ENCODE measurements around the gene CES5A. TPM values are rescaled to one million over a fixed set of nuclear protein-coding genes. Genes with fewer than 3 reads are reported as not detected.
"Not testable (repeated sequence)": the region's sequence is repeated elsewhere in the genome, so short reads cannot be mapped to it uniquely, and the experiment has no call there.

CES5A gene
- total RNA-seq, 1 experiment from 2014 or later = not detected

DNA sequence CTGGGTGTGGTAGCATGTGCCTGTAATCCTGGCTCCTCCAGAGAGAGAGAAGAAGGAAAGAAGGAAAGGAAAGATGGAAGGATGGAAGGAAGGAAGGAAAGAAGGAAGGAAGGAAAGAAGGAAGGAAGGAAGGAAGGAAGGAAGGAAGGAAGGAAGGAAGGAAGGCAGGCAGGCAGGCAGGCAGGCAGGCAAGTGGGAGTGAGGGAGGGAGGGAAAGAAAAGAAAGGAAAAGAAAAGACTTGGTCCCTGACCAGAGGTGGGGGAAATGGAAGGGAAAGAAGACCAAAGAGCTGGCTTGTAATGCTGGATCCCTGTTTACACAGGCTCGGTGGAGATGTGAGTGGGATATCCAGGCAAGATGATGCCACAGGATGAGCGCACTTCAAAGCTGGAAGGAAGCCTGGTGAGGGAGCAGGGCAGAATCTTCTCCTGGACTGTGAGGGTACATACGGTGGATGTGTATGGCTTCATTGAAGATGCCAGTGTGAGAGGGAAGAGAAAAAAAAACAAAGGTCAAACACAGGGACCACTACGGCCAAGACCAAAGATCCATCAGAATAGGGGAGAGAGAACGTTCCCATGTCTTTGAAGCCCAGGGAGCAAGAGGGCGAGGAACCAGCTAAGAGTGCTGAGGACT is 44.4 kb downstream of the CES5A start:
- no peak for DNase-seq (ENCODE audit: low spot score)

DNA sequence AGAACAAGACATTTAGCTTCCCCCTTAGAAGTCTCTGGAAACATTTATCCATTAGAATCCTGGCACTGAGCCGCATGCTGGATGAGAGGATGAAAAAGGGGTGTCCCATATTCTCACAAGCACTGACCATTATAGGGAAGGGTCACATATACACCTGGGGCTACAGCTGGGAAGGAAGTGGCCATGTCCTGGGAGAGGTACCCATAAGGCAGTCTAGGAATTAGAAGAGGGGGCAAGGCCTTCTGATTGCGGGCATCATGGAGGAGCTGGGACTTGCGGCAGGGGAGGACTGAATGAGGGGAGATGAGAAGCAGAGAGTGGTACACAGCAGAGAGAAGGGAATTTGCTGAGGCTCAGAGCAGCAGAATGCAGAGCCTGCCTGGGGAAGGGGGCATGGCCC is 45.9 kb downstream of the CES5A start:
- not testable (repeated sequence) for DNase-seq (ENCODE audit: low spot score)

DNA sequence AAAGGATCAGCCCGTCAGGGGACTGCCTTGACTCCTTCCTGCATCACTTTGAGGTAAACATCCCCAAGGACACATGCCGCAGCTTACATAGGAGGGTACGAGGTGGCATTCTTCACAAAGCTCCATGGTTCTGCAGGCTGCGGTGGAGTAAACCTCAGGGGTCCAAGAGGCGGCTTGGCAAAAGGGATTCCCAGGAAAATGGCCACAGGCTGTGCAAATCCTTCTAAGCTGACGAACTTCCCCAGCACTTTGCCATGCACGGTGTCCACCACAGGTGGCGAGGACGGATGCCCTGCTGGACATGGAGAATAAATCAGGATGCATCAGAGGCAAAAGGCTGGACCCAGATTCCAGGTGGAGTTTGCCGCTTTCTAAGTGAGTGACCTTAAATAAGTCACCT is 46.5 kb downstream of the CES5A start:
- DNase-seq (ENCODE audit: low spot score) = no peak

DNA sequence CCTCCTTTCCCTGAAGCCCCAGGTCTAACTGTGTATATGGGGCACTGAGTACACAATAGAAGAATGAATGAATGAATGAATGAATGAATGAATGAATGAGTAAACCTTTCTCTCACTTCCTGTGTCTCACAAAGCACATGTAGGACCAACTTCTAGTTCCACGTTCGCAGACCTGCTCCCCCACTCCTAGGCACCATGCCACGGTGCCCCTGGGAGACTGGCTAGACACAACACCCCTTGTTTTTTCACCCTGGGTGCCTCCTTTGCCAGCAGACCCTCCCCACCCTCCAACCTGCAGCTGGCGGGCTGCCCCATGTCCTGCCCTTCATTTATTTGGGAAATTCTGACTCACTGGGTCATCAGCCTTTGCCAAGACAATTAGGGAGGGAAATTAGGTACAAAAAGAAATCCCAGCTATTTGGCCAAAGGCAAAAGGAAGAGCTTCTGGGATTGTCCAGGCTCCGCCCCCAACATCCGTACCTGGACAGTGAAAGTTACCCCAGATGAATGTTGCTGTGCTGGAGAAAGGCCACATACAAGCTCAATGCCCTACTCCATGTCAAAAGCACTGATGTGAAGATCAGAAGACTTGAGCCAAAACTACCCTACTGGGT is 50.0 kb downstream of the CES5A start:
- no peak for DNase-seq (ENCODE audit: low spot score)

DNA sequence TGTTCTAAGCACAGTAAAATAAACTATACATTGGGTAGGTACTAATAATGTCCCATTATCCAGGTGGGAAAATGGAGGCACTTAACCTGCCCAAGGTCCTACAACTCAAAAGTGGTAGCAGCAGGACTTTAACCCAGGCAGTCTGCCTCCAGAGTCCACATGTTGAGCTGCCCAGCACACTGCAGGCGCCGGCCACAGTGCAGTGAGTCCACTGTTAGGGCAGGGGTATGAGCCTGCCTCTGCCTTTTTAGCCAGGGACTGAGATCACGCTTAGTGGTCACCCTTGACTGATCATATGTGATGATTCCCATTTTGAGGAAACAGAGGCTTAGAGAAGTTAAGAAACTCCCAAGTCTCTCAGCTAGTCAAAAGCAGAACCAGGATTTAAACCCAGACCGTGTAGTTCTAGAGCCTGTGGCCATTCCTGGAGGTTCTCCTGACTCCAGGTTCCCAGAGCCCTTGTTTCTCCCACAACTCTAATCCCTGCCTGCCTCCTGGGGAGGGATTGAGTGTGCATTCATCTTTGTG is 50.6 kb downstream of the CES5A start:
- DNase-seq (ENCODE audit: low spot score) = no peak

DNA sequence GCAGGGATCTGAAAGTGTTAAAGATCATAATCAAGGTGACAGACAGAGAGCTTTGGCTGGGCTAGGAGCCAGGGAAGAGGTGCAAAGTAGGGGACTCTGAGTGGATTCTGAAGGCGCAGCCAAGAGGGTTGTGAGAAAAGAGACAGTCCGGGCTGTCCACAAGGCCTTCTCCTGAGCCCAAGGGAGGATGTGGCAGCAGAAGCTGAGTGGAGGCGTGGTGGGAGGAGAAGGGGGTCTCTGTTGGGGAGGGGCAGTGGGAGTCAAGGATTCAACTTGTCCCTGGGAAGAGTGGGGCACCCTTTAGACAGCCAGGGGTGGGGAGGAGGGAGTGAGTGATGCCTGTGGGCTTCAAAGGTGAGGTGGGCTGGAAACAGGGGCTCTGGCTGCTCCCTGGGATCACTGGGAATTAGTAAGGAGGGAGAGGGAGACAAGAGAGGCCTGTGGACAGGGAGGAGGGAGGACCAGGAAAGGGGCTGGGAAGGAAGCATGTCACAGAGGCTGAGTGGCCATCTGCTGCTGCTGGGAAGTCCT is 52.8 kb downstream of the CES5A start:
- no peak for DNase-seq (ENCODE audit: low spot score)

DNA sequence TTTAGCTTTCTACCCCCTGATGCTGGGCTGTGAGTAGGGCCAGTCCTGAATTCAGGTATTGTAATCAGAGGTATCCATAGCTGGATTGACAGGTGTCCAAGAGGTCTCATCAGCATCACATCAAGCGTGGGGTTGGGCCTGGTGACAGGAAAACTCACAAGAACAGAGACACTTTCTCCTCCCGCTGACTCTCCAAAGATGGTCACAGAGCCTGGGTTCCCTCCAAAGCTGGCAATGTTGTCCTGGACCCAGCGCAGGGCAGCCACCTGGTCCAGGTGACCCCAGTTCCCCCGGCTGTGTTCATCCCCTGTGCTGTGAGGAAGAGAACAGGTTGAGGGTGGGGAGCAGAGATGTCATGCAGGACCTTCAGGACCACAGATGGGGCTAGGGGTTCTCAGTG is 54.0 kb downstream of the CES5A start:
- DNase-seq (ENCODE audit: low spot score) = no peak

DNA sequence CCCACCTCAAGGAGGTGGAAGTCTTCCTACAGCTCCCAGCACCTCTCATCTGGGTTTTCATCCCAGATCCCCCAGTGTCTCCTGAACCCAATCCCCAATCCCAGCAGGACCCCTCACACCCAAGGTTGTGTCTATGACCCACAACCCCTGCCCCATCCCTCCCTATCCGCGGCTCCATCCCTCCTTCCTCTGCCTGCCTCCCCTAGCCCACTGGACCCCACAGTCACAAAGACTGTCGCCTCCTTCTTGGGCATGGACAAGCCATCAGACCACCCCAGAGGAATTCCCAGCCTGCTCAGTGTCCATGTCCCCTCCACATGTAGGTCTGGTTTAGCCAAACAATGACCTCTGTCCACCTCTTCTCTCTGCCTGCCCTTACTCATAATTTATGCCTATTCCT is 54.6 kb downstream of the CES5A start:
- DNase-seq (ENCODE audit: low spot score) = no peak

DNA sequence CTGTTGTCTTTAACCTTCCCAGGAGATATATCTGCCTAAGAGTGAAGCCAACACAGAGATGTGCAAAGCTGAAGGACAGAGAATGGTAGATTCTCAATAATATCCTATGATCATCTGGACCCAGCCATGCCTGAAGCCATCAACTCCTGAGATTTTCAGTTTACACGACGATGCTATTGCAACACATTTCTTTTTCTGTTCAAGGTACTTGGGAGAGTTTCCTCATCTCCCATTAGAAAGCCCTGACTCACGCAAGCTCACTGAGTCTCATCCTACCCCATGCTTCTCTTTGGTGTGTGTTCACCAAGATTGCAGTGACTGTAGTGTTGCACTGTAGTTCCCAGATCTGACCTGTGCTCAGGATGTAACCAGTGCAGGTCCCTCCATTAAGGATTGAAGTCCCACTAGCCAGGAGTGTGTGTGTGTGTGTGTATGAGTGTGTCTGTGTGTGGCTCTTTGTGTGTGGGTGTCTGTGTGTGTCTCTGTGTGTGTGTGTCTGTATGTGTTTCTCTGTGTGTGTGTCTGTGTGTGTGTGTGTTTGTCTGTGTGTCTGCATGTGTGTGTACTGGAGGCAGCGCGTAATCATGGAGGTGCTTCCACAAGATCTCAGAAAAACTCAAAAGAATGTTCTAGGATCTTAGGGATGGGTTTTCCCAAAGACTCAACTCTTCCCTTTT is 57.8 kb downstream of the CES5A start:
- DNase-seq (ENCODE audit: low spot score) = no peak

DNA sequence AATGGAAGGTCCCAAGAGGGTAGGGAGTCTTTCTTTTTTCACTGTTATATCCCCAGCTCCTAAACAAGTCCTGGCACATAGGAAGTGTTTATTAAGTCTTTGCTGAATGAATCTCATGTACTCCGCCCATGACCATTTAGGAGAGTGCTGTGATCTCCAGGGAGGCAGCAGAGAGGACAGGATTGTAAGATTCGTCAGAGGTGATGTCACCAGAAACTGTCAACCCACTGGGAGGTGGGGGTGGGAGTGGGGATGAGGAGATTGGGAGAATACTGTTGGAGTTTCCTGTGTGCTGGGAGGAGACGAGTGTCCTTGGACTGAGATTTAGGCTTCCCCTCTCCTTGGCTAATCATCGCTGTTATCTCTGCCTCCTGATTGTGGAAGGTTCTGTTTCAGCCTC is 59.0 kb downstream of the CES5A start:
- DNase-seq (ENCODE audit: low spot score) = not testable (repeated sequence)

DNA sequence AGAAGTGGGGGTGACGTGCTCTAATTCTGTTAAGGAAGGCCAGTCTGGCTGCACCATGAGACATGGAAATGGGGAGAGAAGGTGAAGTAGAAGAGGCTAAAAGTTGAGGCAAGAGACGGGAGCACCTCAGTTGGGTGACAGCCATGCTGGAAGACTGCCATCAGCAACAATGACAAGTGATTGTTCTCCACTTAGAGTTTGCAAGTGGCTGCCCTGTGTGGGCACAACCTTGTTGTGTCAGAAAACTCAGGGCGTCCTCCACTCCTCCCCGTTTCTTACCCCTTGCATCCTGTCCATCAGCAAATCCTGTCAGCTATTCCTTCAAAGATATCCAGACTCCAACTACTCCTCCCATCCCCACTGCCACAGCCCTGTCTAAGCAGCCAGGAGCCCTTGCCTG is 59.9 kb downstream of the CES5A start:
- DNase-seq (ENCODE audit: low spot score) = no peak

DNA sequence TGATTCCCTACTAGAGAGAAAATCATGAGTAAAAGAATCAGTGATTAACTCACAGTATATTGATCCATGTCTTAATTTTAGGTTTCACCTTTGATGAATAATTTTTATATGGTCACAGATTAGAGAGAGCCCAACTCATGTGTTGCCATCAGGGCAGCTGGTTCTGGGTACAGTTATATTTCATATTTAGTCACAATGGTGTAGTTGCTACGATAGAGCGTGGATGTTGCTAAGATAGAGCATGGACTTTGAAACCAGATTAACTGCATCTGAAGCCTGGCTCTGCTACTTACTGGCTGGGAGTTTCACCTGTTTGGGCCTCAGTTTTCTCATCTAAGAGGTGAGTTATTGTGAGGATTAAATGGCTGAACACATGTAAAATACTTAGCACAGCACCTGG is 61.0 kb downstream of the CES5A start:
- not testable (repeated sequence) for DNase-seq (ENCODE audit: low spot score)

DNA sequence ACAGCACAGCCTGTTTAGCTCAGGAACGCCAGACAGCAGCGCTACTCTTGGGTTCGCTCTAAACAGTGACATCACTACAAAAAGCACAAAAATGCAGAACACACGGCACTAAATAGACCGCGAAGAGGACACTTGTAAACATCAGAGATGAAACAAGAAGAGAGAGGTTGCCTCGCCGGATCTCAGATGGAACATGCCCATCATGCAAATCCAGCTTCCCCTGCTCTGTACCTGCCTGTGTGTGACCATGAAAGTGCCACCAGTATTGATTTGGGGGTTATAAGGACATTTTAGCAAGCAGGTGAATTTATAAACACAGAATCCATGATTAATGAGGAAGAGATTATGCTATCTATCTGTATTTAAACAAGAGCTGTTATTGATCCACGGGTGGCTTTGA is 61.4 kb downstream of the CES5A start:
- not testable (repeated sequence) for DNase-seq (ENCODE audit: low spot score)

DNA sequence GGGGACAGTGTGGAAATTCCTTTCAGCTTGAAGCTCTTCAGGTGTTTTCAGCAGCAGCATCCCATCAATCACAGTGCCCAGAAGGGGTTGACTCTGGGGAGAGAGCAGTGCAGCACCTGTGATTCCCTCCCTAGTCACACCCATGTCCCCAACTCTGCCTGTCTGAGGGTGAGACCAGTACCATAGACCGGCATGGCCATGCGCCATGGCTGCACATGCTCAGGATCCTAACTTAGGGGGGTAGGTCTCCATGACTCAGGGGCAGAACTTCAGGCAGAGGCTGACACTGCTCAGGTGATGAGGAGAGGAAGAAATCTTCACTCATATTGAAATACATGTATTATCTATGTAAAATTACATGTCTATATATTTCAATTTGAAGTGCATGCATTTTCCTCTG is 62.2 kb downstream of the CES5A start:
- DNase-seq (ENCODE audit: low spot score) = no peak

DNA sequence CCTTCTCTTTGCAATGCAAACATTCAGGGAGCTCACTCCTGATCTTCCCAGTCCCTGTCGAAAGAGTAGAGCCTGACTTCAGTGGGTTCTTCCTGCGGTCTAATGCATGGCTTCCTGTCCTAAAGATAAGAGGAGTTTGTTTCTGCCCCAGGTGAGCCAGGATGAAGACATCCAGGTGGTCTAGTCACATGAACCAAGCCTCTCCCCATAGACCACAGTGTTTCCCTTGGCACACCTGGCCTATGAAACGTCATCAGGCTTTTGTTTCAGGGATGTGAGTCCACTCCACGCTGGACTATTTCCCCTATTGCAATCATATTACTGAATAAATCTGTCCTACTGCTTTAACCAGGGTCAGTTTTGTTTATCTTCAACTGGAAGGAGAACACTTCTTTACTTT is 63.4 kb downstream of the CES5A start:
- DNase-seq (ENCODE audit: low spot score) = no peak

DNA sequence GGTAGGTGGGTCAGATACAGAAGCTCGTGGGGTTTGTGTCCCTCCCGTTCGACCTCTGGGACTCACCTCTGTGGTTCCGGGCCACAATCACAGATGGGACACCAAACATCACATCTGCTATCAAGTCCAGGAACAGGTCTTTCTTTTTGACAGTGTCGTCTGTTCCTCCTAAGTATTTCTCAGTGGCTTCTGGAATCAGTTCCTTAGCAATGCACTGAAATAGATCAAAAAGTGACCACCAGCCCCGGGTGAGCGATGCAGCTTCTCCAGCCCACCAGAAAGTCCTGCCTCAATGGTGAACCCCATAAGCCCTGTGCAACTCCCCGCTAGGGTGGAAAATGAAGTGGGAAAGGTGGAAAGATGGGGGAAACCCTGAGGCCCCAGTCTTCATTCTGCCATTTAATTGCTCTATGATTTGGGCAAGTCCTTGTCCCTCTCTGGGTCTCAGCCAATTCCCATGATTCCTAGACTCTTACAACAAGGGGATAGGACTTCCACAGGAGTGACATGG is 64.7 kb downstream of the CES5A start:
- no peak for DNase-seq (ENCODE audit: low spot score)

DNA sequence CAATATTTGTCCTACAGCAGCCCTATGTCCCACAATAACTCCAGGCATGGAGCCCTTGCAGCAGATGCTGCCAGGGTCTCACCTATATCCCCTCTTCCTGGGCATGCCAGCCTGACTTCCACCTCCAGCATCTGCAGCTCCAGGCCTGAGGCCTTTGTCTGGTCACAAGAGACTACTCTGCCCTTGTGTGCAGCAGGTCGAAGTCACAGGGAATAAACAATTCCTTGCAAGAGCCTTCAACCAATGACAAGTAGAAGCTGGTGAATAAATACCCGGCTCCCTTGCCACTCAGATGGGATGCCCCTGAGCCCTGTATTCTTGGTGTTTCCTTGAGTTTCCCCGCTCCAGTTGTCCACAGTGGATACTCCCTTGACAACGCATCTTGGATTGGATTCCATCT is 65.3 kb downstream of the CES5A start:
- DNase-seq (ENCODE audit: low spot score) = no peak

DNA sequence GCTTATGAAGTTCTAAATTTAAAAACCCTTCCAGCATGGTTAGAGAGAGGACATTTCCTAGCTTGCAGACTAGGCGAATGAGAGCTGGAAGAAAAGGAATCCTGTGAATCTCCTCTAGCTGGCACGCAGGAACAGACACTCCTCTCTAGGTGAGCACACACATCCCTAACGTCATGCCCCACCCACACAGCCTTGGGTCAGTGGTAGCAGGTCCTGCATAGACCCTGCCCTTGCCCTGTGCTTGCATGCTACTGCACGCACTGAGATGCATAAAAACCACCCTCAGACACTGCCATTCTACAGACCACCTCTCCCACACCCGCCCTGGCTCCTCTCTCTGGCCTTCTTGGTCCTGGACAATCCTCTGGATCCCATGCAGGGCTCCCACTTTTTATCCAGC is 65.8 kb downstream of the CES5A start:
- no peak for DNase-seq (ENCODE audit: low spot score)

DNA sequence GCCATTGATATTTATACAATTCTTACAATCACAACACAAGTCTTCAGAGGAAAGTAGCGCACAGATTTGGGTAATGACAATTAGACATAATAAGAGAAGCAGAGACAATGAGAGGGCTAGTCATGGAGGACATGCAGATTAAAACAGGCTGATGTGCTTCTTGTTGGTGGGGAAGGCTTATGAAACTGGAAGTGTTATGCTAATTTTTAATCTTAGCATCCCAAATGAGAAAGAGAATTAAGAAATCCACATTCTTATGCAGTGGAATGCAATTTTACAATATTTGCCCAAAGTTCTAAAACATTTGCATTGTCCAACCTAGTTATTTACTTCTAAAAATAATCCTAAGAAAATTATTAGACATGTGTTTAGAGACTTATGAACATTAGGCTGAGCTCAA is 66.9 kb downstream of the CES5A start:
- DNase-seq (ENCODE audit: low spot score) = not testable (repeated sequence)

DNA sequence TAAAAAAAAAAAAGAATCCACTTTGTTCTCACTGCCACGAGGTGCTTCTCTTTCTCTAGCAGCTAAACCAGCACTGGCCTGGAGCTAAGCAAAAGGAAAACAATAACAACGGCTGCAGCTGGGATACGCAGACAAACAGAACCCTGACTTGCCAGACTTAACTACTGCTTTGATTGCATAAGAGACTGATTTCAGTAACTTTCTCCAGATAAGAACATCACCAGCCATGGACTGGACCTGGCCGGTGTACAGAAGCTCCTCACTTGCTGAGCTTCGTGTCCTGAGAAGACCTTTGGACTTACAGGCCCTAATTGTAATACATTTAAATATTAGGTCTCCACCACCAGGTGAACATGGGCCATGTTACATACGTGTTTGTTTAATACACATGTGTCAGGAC is 70.1 kb downstream of the CES5A start:
- not testable (repeated sequence) for DNase-seq (ENCODE audit: low spot score)

DNA sequence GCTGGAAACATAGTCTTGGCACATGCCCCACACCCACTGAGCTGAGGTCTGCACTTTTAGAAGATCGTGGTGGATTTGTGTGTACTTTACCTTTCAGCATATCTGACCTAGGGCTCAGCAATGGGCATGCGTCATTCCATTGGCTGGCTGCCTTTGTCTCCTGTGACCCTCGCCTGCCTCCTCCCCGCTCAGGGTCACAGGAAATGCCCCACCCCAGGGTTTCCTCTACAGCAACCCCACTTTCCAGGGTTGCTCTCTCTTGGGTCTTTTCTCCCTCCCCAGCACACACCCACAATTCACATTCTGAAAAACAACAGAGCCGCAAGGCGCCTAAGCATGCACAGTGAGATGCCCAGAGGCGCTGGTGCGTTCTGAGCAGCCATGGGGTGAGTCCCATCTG is 71.5 kb downstream of the CES5A start:
- not testable (repeated sequence) for DNase-seq (ENCODE audit: low spot score)
